Natural killer cell (primary cell): ENCODE measurements around the gene SSBP4. TPM values are rescaled to one million over a fixed set of nuclear protein-coding genes. Genes with fewer than 3 reads are reported as not detected.

ENCODE experiments used
- ATAC-seq, 3 donors: fragments of 150-1000 bp in 2 of 3; fragments of 200-7000 bp in 1 of 3; cut with Tn5 transposase; 1 replicate in 1 of 3; 2 replicates in 2 of 3; pipeline ENCODE4 v1.10.0; 2021; ENCODE audit warnings: mild to moderate bottlenecking in 2 of 3, moderate library complexity in 2 of 3
- DNase-seq, 2 donors: peaks; one replicate each; pipeline versions ENCODE4 v3.0.0 to v3.0.0-alpha.2; 2013 to 2021; ENCODE audit warnings: mixed read lengths in 1 of 2
- H3K27ac ChIP-seq: one replicate; pipeline ENCODE4 v1.5.1; 2013; ENCODE audit warnings: mild to moderate bottlenecking, low read length
- H3K27me3 ChIP-seq: one replicate; pipeline ENCODE4 v1.6.1; 2013; ENCODE audit warnings: low read length; ENCODE audit not compliant: control insufficient read depth, insufficient read depth
- H3K36me3 ChIP-seq: one replicate; pipeline ENCODE4 v1.6.1; 2013; ENCODE audit warnings: low read length; ENCODE audit not compliant: control insufficient read depth, insufficient read depth
- H3K4me1 ChIP-seq: one replicate; pipeline ENCODE4 v1.6.1; 2013; ENCODE audit warnings: low read length; ENCODE audit not compliant: control insufficient read depth, insufficient read depth
- H3K4me3 ChIP-seq: one replicate; pipeline ENCODE4 v1.5.1; 2013; ENCODE audit warnings: low read length
- H3K9me3 ChIP-seq: one replicate; pipeline ENCODE4 v1.6.1; 2013; ENCODE audit warnings: low read length; ENCODE audit not compliant: control insufficient read depth, insufficient read depth
- H3K27ac Mint-ChIP-seq, 2 donors: one replicate each; pipeline ENCODE4 v1.8.0; 2022; ENCODE audit warnings: mild to moderate bottlenecking in 2 of 2, mixed read lengths in 2 of 2, moderate library complexity in 1 of 2
- H3K27me3 Mint-ChIP-seq, 2 donors: one replicate each; pipeline ENCODE4 v1.8.0; 2022; ENCODE audit warnings: low read depth in 2 of 2, mixed read lengths in 2 of 2
- H3K36me3 Mint-ChIP-seq: one replicate; pipeline ENCODE4 v1.8.0; 2022; ENCODE audit warnings: mixed read lengths
- H3K4me1 Mint-ChIP-seq, 2 donors: one replicate each; pipeline ENCODE4 v1.8.0; 2022; ENCODE audit warnings: mixed read lengths in 2 of 2
- H3K4me3 Mint-ChIP-seq: one replicate; pipeline ENCODE4 v1.8.0; 2022; ENCODE audit warnings: mild to moderate bottlenecking, moderate library complexity, mixed read lengths
- H3K9me3 Mint-ChIP-seq, 2 donors: one replicate each; pipeline ENCODE4 v1.8.0; 2022; ENCODE audit warnings: mixed read lengths in 2 of 2
- CTCF ChIP-seq: fragments of 200-600 bp; IDR thresholded peaks from one replicate; pipeline ENCODE4 v1.8.0; 2022; ENCODE audit warnings: antibody characterized with exemption
- WGBS: methylation state at CpG from one replicate; pipeline ENCODE4 v1.1.7; 2013; ENCODE audit warnings: missing lambda C conversion rate; ENCODE audit not compliant: insufficient coverage; 5-methylcytosine and 5-hydroxymethylcytosine counted together
- intact Hi-C: fragments of 100-400 bp; cut with micrococcal nuclease; formaldehyde crosslinking; loops from one replicate; pipeline ENCODE4 v1.14.2; 2022
- total RNA-seq, 4 donors: library from RNA; stranded (reverse); fragments of 120-200 nt in 1 of 4; gene quantifications; one replicate each; pipeline versions ENCODE4 v1.2.3 to v1.2.4, GENCODE V29; 2013 to 2022

SSBP4 gene
- total RNA-seq, 3 donors from 2014 or later (not counting 1 experiment from before 2014, with no cell fraction given) = 137 to 169 (median 158) TPM

- ATAC-seq = no peak
- no peak for DNase-seq
- Histone ChIP-seq H3K4me3 (no peak overlapping the region), H3K27me3 (no peaks in the 10 kb centered on the region), H3K27ac (no peak overlapping the region), H3K4me1 (peaks cover 84% of the 10 kb centered on the region), H3K36me3 (no peaks in the 10 kb centered on the region), H3K9me3 (no peaks in the 10 kb centered on the region)
- Mint-ChIP-seq H3K27ac (peak overlapping the region; percentile 74 to 99), H3K4me3 (peak overlapping the region; percentile 22), H3K27me3 (no peaks in the 10 kb centered on the region), H3K4me1 (peaks cover 56 to 78% of the 10 kb centered on the region in 2 donors), H3K9me3 (no peaks in the 10 kb centered on the region), H3K36me3 (no peaks in the 10 kb centered on the region)
- 88% methylated on average over 12 of the region's 12 CpGs for WGBS
- intact Hi-C loops = no loop called here
- no peak for TF ChIP-seq CTCF
These were observed 62.5 kb downstream of the SSBP4 start for GRCh38 chr19:18481505-18482222.

- ATAC-seq = no peak
- Histone ChIP-seq H3K4me3 (no peak overlapping the region), H3K27ac (no peak overlapping the region), H3K4me1 (peaks cover 83% of the 10 kb centered on the region), H3K9me3 (no peaks in the 10 kb centered on the region), H3K27me3 (no peaks in the 10 kb centered on the region), H3K36me3 (no peaks in the 10 kb centered on the region)
- DNase-seq = no peak
- Mint-ChIP-seq H3K4me3 (no peak overlapping the region), H3K36me3 (no peaks in the 10 kb centered on the region), H3K27me3 (no peaks in the 10 kb centered on the region), H3K27ac (peak overlapping the region; percentile 36 to 65), H3K4me1 (peaks cover 52 to 78% of the 10 kb centered on the region in 2 donors), H3K9me3 (no peaks in the 10 kb centered on the region)
- 95% methylated on average over 12 of the region's 12 CpGs for WGBS
- TF ChIP-seq CTCF = no peak
- intact Hi-C loops = no loop called here
These were observed 64.1 kb downstream of the SSBP4 start for GRCh38 chr19:18483119-18483890.

Other genes starting within 250 kb of the SSBP4 start
- gene IFI30, start 245.6 kb upstream of the SSBP4 start, total RNA-seq = 100 to 1,000 TPM in 1 of 3 donors, 10 to 100 TPM in 2; 38.2 to 109 (median 89.5) TPM
- 1 to 10 TPM; 4.1 to 5.6 (median 4.5) TPM for gene MPV17L2, start 226.2 kb upstream of the SSBP4 start, total RNA-seq
- gene RAB3A, start 215.4 kb upstream of the SSBP4 start, total RNA-seq = 1 to 10 TPM; 5.2 to 7.8 (median 7.6) TPM
- not detected for gene PDE4C, start 193.0 kb upstream of the SSBP4 start, total RNA-seq
- 10 to 100 TPM; 13.7 to 19.4 (median 15.6) TPM for gene IQCN, start 144.9 kb upstream of the SSBP4 start, total RNA-seq
- 1,000 to 10,000 TPM; 1,182 to 2,122 (median 1,520) TPM for gene JUND, start 137.8 kb upstream of the SSBP4 start, total RNA-seq
- 10 to 100 TPM; 42.4 to 60.8 (median 44.8) TPM for gene LSM4, start 96.3 kb upstream of the SSBP4 start, total RNA-seq
- 10 to 100 TPM; 69.1 to 73.3 (median 71.0) TPM for gene PGPEP1, start 78.8 kb upstream of the SSBP4 start, total RNA-seq
- 1 to 10 TPM in 1 of 3 donors, under 1 TPM in 1, not detected in 1; 0.85 to 1.5 TPM for gene GDF15, start 33.2 kb upstream of the SSBP4 start, total RNA-seq
- gene LRRC25, start 21.8 kb upstream of the SSBP4 start, total RNA-seq = 10 to 100 TPM in 2 of 3 donors, 1 to 10 TPM in 1; 3.9 to 28.2 (median 12.0) TPM
- 10 to 100 TPM; 39.7 to 53.6 (median 40.1) TPM for gene ISYNA1, start 18.7 kb downstream of the SSBP4 start, total RNA-seq
- 10 to 100 TPM; 61.1 to 64.3 (median 63.8) TPM for gene ELL, start 102.7 kb downstream of the SSBP4 start, total RNA-seq
- gene FKBP8, start 124.2 kb downstream of the SSBP4 start, total RNA-seq = 100 to 1,000 TPM; 149 to 179 (median 162) TPM
- gene KXD1, start 138.5 kb downstream of the SSBP4 start, total RNA-seq = 10 to 100 TPM; 83.2 to 88.8 (median 86.9) TPM
- 1,000 to 10,000 TPM; 1,016 to 1,271 (median 1,271) TPM for gene UBA52, start 152.5 kb downstream of the SSBP4 start, total RNA-seq
- gene REX1BD, start 169.4 kb downstream of the SSBP4 start, total RNA-seq = 10 to 100 TPM; 80.6 to 86.9 (median 85.3) TPM
- gene CRLF1, start 187.4 kb downstream of the SSBP4 start, total RNA-seq = not detected
- not detected for gene TMEM59L, start 193.5 kb downstream of the SSBP4 start, total RNA-seq
- gene KLHL26, start 217.6 kb downstream of the SSBP4 start, total RNA-seq = 10 to 100 TPM in 1 of 3 donors, 1 to 10 TPM in 2; 8.0 to 11.5 (median 9.6) TPM